GM20431 (cell line): ENCODE results near the gene ZNF839.

Experiments used
- in situ Hi-C: fragments of 300-500 bp; cut with MseI, MboI; formaldehyde crosslinking; loops from one replicate; pipeline ENCODE4 v1.15.0; 2020; ENCODE audit warnings: low sequenced_read_pairs; ENCODE audit not compliant: unreplicated experiment

ZNF839 gene

DNA sequence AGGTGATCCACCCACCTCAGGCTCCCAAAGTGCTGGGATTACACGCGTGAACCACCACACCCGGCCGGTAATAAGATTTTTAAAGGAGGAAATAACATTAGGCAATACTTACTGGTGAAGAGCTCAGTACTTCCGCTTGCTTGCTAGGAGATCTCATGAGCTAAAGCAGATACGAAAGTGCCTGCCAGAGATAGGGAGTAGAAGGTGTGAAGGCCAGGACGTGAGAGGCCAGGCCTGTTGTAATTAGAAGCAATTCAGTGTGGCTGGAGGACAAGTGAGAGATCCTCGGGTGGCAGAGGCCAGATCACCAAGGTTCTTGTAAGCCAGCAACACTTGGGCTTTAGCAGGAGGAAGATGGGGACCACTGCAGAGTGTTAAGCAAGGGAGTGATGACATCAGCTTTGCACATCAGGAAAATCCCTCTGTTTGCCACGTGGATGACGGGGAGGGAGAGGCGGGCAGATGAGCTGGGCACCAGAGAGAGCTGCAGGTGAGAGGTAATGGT is 50.8 kb downstream of the ZNF839 start:
- in situ Hi-C loops, result no loop called here

GRCh38 chr14:102371361-102371760 is 51.8 kb downstream of the ZNF839 start:
- in situ Hi-C loops, result no loop called here

GRCh38 chr14:102373110-102373509 is 53.6 kb downstream of the ZNF839 start:
- in situ Hi-C loops, result no loop called here

DNA sequence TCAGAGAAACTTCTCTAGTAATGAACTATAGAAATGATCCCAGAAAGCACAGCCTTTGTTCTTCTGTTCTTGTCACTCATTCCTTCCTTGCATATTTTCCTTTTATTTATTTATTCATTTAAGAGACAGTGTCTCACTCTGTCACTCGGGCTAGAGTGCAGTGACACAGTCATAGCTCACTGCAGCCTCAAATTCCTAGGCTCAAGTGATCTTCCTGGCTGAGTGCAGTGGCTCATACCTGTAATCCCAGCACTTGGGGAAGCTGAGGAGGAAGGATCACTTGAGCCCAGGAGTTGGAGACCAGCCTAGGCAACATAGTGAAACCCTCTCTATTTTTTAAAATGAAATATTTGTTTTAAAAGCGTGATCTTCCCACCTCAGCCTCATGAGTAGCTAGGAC is 54.7 kb downstream of the ZNF839 start:
- in situ Hi-C loops, result no loop called here

GRCh38 chr14:102375119-102375518 is 55.6 kb downstream of the ZNF839 start:
- in situ Hi-C loops, result no loop called here

GRCh38 chr14:102377696-102378095 is 58.1 kb downstream of the ZNF839 start:
- in situ Hi-C loops, result no loop called here

DNA sequence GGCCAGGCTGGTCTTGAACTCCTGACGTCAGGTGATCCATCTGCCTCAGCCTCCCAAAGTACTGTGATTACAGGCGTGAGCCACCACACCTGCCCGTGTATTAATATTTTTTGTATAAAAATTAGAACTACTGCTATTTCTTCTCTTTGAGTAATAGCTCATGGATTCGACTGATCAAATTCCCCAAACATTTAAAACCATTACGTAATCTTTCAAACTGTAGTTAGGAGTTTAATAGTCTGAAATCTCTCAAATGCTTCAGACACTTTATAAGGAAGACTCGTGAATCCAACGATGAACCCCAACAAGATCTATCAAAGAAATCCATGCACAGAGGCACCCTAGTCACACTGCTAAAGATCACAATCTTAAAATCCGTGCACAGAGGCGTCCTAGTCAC is 59.3 kb downstream of the ZNF839 start:
- in situ Hi-C loops, result no loop called here

DNA sequence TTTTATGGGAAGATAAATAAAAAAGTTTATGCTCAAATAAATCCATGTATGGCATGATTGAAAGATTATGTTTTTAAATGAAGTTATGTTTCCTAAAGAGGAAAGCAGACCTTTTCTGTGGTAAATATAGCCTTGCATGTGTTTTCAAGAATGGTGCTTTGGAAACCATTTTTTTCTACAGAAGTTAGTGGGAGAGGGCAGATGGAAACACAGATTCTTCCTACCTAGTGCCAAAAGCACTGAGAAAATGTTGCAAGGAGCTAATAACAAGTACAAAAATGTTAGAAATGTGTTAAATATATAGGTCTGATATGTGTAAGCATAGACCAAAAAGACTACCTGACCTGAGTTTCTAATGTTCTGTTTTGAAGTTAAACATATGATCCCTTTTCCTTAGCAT is 67.5 kb downstream of the ZNF839 start:
- in situ Hi-C loops, result no loop called here

GRCh38 chr14:102389246-102389645 is 69.7 kb downstream of the ZNF839 start:
- in situ Hi-C loops, result no loop called here

DNA sequence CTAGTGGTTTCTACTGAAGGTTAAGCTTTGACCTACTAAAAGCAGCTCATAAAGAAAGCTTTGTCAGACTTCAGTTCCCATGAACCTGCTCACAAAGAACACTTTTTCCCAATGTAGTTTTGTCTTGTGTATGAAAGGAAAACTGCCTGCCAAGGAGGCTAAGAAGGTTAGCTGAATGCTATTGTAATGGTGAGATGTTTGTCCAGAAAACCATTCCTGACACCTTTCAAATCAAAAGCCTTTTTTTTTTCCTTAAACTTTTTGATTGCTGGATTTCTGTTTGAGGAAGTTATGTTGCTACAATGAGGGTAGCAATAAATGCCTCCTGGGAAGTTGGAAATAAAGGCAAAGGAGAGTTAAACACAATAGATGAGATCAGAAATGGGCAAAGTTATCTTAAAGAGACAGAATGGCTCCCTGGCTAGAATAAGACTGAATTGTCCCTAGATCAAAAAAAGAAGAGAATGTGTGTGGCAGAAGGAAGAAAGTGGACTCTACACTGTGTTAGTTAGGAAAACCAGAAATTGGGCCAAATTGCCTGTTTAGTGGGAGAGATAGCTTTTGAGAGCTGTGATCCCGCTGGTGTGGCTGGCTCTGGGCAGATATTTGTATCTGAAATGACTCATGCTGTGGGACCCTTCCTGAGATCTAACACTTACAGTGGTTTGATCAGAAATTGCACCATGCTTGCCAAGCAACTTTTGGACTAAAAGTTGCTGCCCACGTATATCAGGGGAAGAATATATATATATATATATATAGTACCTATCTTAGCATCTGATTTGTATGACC is 70.7 kb downstream of the ZNF839 start:
- in situ Hi-C loops, result no loop called here
